HG03045 (cell line): ENCODE results near the gene VIPR1.
A peak's percentile ranks its signal among the peaks of the same experiment; 100 is the strongest.

Experiments used
- ATAC-seq: cut with Tn5 transposase; IDR thresholded peaks from one replicate; pipeline ENCODE4 v1.9.1; 2021; ENCODE audit warnings: mild to moderate bottlenecking, moderate library complexity; ENCODE audit not compliant: unreplicated experiment

VIPR1 gene

GRCh38 chr3:42502429-42503250, at the start of gene VIPR1:
TSS of gene VIPR1 (plus strand) at chr3:42502643. CDS start at chr3:42502736, 93 bp downstream.
- ATAC-seq = peak; percentile 93

GRCh38 chr3:42456211-42456610, 46.2 kb upstream of the VIPR1 start:
- no peak for ATAC-seq

GRCh38 chr3:42459151-42459550, 43.3 kb upstream of the VIPR1 start:
- no peak for ATAC-seq

GRCh38 chr3:42461762-42462161, 40.7 kb upstream of the VIPR1 start:
- no peak for ATAC-seq

- no peak for ATAC-seq
Observed at GRCh38 chr3:42463093-42463492, 39.4 kb upstream of the VIPR1 start.

- ATAC-seq = no peak
Observed at GRCh38 chr3:42468111-42468510, 34.3 kb upstream of the VIPR1 start.

GRCh38 chr3:42472555-42472954, 29.9 kb upstream of the VIPR1 start:
- no peak for ATAC-seq

- no peak for ATAC-seq
Observed at GRCh38 chr3:42473083-42473932, 29.1 kb upstream of the VIPR1 start.

GRCh38 chr3:42476225-42477125, 26.0 kb upstream of the VIPR1 start:
- no peak for ATAC-seq

- ATAC-seq = no peak
Observed at GRCh38 chr3:42477696-42478095, 24.7 kb upstream of the VIPR1 start.

GRCh38 chr3:42478830-42479229, 23.6 kb upstream of the VIPR1 start:
- ATAC-seq = no peak

- no peak for ATAC-seq
Observed at GRCh38 chr3:42486814-42487565, 15.5 kb upstream of the VIPR1 start.

GRCh38 chr3:42488687-42489086, 13.8 kb upstream of the VIPR1 start:
- no peak for ATAC-seq

GRCh38 chr3:42489116-42489936, 13.1 kb upstream of the VIPR1 start:
- ATAC-seq = no peak

- ATAC-seq = peak; percentile 6
Observed at GRCh38 chr3:42489937-42490227, 12.6 kb upstream of the VIPR1 start.

- ATAC-seq = peak; percentile 98
Observed at GRCh38 chr3:42490243-42490642, 12.2 kb upstream of the VIPR1 start.

GRCh38 chr3:42491881-42492507, 10.4 kb upstream of the VIPR1 start:
- ATAC-seq = no peak

- ATAC-seq = no peak
Observed at GRCh38 chr3:42492508-42493080, 9.8 kb upstream of the VIPR1 start.
